NCI-H128 (cell line): Measurements from ENCODE around the gene NPIPA3.
"Not testable (repeated sequence)": the region's sequence is repeated elsewhere in the genome, so short reads cannot be mapped to it uniquely, and the experiment has no call there.

Experiments
- DNase-seq: peaks from one replicate; lab custom pipeline; 2025; ENCODE audit not compliant: unreplicated experiment; lab: John Stamatoyannopoulos, UW

The NPIPA3 gene

DNA sequence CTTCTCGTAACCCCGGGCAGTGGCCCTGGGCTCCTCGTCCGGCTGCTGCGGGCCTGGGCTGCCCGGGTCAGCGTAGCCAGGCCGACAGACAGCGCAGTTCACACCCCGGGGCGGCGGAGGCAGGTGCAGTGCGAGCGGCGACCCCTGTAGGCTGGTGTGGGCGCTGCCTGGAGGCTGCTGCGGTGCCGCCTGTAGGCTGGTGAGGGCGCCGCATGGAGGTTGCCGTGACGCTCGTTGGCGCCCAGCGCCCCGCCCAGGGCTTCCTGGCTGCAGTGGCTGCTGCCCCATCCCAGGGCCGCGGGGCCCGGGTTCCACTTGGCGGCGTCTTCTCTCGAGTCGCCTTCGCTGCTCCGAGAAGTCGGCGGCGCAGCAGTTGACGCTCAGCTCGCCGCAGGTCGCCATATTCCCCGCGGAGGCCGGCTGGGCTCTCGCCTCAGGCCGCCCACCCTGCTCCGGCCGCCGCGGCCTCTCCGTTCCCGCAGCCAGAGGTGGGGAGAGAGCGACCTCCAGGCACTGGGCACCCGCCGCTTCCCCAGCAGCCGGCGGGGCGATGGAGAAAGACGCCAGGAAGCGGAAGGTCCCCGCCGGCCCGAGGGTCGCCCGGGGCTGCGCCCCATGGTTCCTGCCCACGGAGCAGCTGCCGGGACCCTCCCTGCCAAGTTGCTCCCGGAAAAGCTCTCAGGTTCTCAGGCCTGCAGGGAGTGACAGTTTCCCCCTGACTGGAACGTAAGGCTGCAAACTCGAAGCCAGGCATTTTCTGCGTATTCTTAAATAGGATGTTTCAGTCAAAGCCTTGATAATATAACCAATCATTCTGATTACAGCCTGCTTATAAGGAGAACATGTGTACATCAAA is at the start of gene NPIPA3:
Gene NPIPA3, plus strand, starts transcription at position 256 of the 856 bp plus-strand sequence. CDS start 5,533 bp downstream, outside the sequence.
- not testable (repeated sequence) for DNase-seq

DNA sequence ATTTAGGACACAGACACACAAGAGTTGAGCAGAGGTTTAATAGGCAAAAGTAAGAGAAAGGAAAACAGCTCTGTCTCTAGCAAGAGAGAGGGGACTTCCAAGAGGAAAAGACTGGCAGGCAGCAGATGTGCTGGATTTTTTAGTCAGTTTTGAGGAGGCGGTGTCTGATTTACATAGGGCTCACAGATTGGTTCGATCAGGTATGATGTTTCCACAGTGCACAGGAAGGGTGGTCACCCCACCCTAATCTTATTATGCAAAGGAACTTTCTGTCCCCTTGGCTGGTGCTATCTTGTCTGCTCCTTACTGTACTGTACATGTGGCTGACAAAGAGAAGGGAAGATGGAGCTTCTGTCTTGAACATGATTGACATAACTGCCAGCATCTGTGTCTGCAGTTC is 45.1 kb upstream of the NPIPA3 start:
- no peak for DNase-seq

GRCh38 chr16:14667347-14668266 is 35.6 kb upstream of the NPIPA3 start:
- no peak for DNase-seq

GRCh38 chr16:14668556-14669223 is 34.5 kb upstream of the NPIPA3 start:
- no peak for DNase-seq

GRCh38 chr16:14669776-14670175 is 33.4 kb upstream of the NPIPA3 start:
- DNase-seq: no peak

DNA sequence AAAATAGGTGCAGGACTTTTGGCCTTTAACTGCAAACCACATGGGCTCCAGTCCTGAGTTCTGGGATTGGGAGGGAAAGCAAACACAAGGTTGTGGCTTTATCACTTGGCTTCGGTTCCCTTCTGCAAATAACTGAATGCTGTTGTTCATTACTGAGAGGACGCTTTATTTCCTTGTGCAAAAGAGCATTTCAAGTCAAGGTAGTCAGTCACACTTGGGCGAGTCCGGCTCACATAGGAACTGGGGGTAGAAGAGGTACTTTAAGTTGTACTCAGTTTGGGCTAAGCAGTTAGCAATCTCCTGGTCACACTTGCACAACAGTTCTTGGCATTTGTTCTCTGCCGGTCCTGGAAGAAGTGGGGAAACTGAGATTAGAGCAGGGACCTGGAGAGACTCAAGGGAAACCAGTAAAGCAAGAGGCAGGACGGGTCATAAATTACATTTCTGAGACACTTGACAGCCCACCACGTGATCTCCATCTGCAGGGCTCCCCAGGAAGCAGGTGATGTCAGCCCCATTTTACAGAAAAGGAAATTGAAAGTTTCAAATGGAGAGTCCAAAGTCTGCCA is 30.7 kb upstream of the NPIPA3 start:
- DNase-seq: no peak

GRCh38 chr16:14676633-14677032 is 26.6 kb upstream of the NPIPA3 start:
- no peak for DNase-seq

GRCh38 chr16:14677627-14678026 is 25.6 kb upstream of the NPIPA3 start:
- DNase-seq: no peak

- DNase-seq: no peak
Measured at GRCh38 chr16:14678748-14679497, 24.3 kb upstream of the NPIPA3 start.

GRCh38 chr16:14680396-14680795 is 22.8 kb upstream of the NPIPA3 start:
- not testable (repeated sequence) for DNase-seq

- no peak for DNase-seq
Measured at GRCh38 chr16:14681115-14681514, 22.1 kb upstream of the NPIPA3 start.

- no peak for DNase-seq
Measured at GRCh38 chr16:14682121-14682520, 21.1 kb upstream of the NPIPA3 start.

DNA sequence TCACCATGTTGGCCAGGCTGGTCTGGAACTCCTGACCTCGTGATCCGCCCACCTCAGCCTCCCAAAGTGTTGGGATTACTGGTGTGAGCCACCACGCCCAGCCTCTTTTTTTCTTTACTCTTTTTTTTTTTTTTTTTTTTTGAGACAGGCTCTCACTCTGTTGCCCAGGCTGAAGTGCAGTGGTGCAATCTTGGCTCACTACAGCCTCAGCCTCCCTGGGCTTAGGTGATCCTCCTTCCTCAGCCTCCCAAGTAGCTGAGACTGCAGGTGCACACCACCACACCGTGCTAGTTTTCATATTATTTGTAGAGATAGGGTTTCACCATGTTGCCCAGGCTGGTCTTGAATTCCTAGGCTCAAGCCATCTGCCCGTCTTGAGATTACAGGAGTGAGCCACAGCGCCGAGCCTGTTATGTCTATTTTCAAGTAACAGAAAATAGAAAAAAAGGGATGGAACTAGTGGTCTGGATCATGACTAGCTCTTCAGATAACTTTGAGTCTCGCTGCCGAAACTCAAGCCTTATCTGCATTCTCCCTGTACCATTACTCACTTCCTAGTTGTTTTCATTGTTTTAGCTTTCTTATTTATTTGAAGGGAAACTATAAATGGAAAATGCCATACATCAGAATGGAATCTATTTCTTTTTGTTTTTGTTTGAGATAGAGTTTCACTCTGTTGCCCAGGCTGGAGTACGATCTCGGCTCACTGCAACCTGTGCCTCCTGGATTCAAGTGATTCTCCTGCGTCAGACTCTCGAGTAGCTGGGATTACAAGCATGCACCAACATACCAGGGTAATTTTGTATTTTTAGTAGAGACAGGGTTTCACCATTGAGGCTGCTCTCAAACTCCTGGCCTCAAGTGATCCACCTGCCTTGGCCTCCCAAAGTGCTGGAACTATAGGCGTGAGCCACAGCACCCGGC is 17.1 kb upstream of the NPIPA3 start:
- DNase-seq: not testable (repeated sequence)

GRCh38 chr16:14694129-14694528 is 9.1 kb upstream of the NPIPA3 start, which contains the start of gene PLA2G10:
Gene PLA2G10 (minus strand): TSS chr16:14694308. CDS start chr16:14694229, 79 bp downstream.
- DNase-seq: not testable (repeated sequence)

GRCh38 chr16:14701859-14702258 is 1.4 kb upstream of the NPIPA3 start:
- DNase-seq: not testable (repeated sequence)

DNA sequence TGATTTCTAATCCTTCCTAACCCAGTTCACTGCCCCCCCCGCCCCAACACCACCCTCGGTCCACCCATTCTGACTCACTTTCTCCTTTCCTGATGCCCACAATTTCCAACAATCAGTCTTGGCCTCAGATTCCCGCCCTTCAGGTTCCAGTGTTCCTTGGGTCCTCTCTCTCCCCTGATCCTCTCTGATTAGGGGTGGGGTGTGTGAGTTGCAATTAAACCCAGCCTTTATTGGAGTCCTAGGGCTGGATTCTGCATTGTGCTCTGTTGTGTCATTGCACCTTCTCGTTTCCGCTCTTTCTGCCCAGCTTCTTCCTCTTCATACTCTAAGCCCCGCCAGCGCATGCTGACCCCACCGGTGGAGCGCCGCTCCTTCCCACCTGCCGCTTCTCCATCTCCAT is 539 bp upstream of the NPIPA3 start:
- DNase-seq: not testable (repeated sequence)

DNA sequence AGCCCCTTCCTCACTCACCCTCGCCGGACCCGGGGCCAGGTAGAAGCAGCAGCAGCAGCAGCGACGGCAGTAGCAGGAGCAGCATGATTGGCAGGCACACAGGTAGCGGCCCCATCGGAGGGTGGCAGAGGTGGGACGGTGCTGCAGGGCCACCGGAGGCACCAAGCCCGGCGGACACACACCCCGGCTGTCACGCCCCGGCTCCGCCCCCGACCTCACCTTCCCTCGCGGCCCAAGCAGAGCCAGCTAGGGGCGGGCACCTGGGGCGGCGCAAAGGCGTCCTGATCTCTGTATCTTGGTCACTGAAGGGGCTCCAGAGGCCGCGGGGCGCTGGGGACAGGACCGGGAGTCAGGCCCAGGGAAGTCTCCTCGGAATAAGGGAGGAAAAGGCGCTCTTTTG is 30.0 kb downstream of the NPIPA3 start:
- DNase-seq: not testable (repeated sequence)

GRCh38 chr16:14740832-14741385 is 37.7 kb downstream of the NPIPA3 start:
- not testable (repeated sequence) for DNase-seq

DNA sequence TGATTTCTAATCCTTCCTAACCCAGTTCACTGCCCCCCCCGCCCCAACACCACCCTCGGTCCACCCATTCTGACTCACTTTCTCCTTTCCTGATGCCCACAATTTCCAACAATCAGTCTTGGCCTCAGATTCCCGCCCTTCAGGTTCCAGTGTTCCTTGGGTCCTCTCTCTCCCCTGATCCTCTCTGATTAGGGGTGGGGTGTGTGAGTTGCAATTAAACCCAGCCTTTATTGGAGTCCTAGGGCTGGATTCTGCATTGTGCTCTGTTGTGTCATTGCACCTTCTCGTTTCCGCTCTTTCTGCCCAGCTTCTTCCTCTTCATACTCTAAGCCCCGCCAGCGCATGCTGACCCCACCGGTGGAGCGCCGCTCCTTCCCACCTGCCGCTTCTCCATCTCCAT is 38.6 kb downstream of the NPIPA3 start:
- not testable (repeated sequence) for DNase-seq
